T47D (cell line): ENCODE results near the gene USP43.
A peak's percentile ranks its signal among the peaks of the same experiment; 100 is the strongest.
"Not testable (repeated sequence)": the region's sequence is repeated elsewhere in the genome, so short reads cannot be mapped to it uniquely, and the experiment has no call there.

Source experiments
- DNase-seq, 2 experiments: peaks; one replicate each; pipeline versions ENCODE4 v3.0.0 to v3.0.0-alpha.2; 2011 to 2012; ENCODE audit warnings: low read depth in 1 of 2, low spot score in 1 of 2
- JUND ChIP-seq: IDR thresholded peaks from 2 replicates; pipeline ENCODE4 v1.6.1; 2012; ENCODE audit warnings: low read depth
- in situ Hi-C: cut with HindIII; loops from 2 replicates; pipeline ENCODE4 v1.10.0; 2016; ENCODE audit warnings: low sequenced_read_pairs, low pct_unique_long_range_greater_than_20kb

The USP43 gene, protein sequence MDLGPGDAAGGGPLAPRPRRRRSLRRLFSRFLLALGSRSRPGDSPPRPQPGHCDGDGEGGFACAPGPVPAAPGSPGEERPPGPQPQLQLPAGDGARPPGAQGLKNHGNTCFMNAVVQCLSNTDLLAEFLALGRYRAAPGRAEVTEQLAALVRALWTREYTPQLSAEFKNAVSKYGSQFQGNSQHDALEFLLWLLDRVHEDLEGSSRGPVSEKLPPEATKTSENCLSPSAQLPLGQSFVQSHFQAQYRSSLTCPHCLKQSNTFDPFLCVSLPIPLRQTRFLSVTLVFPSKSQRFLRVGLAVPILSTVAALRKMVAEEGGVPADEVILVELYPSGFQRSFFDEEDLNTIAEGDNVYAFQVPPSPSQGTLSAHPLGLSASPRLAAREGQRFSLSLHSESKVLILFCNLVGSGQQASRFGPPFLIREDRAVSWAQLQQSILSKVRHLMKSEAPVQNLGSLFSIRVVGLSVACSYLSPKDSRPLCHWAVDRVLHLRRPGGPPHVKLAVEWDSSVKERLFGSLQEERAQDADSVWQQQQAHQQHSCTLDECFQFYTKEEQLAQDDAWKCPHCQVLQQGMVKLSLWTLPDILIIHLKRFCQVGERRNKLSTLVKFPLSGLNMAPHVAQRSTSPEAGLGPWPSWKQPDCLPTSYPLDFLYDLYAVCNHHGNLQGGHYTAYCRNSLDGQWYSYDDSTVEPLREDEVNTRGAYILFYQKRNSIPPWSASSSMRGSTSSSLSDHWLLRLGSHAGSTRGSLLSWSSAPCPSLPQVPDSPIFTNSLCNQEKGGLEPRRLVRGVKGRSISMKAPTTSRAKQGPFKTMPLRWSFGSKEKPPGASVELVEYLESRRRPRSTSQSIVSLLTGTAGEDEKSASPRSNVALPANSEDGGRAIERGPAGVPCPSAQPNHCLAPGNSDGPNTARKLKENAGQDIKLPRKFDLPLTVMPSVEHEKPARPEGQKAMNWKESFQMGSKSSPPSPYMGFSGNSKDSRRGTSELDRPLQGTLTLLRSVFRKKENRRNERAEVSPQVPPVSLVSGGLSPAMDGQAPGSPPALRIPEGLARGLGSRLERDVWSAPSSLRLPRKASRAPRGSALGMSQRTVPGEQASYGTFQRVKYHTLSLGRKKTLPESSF

GRCh38 chr17:9644910-9645751, at the start of gene USP43:
Gene USP43, plus strand, starts transcription at chr17:9645517. Its CDS starts 116 bp downstream, at chr17:9645633.
- no peak for TF ChIP-seq JUND
- in situ Hi-C loops: no loop called here
- peak; percentile 72 to 81 for DNase-seq

DNA sequence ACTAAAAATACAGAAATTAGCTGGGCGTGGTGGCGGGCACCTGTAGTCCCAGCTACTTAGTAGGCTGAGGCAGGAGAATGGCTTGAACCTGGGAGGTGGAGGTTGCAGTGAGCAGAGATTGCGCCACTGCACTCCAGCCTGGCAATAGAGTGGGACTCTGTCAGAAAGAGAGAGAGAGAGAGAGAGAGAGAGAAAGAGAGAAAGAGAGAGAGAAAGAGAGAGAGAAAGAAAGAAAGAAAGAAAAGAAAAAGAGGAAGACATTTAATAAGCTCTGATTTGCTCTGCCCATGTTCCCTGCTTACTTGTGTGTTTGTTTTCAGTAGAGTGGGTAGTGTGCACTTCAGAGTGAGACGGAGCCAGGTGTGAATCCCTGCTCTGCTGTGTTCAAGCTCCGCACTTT, 47.7 kb upstream of the USP43 start:
- DNase-seq, in situ Hi-C loops: not testable (repeated sequence)

DNA sequence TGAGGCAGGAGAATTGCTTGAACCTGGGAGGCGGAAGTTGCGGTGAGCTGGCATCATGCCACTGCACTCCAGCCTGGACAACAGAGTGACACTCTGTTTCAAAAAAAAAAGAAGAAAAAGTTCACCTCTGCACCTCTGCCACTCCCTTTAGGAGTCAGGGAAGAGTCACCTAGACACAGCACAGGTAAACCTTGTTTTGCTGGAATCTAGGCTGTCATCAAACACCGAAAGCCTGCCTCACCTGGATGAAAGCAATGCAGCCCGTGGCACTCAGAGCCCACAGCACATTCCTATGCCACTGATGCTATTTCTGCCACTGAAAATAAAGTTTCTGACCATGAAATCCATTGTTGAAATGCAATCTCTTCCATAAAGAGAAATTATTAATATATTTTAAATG, 46.7 kb upstream of the USP43 start:
- no peak for DNase-seq
- in situ Hi-C loops: no loop called here
- no peak for TF ChIP-seq JUND

DNA sequence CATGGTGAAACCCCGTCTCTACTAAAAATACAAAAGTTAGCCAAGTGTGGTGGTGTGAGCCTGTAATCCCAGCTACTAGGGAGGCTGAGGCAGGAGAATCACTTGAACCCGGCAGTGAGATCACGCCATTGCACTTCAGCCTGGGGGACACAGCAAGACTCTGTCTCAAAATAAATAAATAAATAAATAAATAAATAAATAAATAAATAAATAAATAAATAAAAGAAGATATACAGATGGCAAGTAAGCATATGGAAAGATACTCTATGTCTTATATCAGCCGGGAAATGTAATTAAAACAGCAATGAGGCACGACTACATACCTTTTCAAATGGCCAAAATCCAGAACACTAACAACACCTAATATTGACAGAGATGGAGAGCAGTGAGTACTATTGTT, 40.7 kb upstream of the USP43 start:
- in situ Hi-C loops, DNase-seq: not testable (repeated sequence)

GRCh38 chr17:9606453-9606852, 38.9 kb upstream of the USP43 start:
- no peak for DNase-seq
- in situ Hi-C loops: no loop called here
- TF ChIP-seq JUND: no peak

DNA sequence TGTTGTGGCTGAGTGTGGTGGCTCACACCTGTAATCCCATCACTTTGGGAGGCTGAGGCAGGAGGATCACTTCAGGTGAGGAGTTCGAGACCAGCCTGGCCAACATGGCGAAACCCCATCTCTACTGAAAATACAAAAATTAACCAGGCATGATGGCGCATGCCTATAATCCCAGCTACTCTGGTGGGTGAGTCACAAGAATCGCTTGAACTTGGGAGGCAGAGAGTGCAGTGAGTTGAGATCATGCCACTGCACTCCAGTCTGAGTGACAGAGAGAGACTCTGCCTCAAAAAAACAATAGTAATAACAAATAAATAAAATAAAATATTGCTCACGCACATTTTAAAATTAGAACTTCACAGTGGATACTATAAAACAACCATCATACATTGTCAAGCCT, 38.3 kb upstream of the USP43 start:
- in situ Hi-C loops, DNase-seq: not testable (repeated sequence)

GRCh38 chr17:9611557-9611956, 33.8 kb upstream of the USP43 start:
- DNase-seq: no peak
- in situ Hi-C loops: no loop called here

GRCh38 chr17:9612006-9612405, 33.3 kb upstream of the USP43 start:
- in situ Hi-C loops: no loop called here
- no peak for TF ChIP-seq JUND
- no peak for DNase-seq

More at GRCh38 chr17:9611557-9611956, 33.8 kb upstream of the USP43 start:
- TF ChIP-seq JUND: no peak

DNA sequence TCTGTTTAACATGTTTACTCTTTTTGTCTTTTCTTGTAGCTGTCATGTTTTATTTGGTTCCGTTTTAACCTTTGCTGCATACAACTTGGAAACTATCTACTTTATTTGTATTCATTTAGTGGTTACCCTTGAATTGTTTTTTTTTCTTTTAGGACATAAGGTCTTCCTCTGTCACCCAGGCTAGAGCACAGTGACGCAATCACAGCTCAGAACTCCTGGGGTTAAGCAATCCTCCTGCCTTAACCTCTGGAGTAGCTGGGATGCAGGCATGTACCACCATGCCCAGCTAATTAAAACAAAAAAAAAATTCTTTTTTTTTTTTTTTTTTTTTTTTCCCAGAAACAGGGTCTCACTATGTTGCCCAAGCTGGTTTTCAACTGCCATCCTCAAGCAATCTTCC, 29.8 kb upstream of the USP43 start:
- in situ Hi-C loops: no loop called here
- TF ChIP-seq JUND: no peak
- no peak for DNase-seq

DNA sequence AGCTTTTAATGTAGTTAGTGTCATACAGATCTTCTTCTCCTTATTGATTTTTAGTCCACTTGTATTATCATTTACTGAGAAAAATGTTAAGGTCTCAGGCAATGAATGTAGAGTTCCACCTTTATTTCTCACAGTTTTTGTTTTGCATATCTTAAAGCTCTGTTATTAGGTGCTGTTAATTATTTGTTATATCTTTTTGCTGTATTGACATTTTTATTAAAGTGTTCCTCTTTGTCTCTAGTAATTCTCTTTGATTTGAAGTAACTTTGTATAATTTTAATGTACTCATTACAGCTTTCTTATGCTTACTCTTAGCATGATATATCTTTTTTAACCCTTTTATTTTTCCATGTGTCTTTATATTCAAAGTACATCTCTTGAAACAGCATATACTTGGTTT, 22.4 kb upstream of the USP43 start:
- in situ Hi-C loops: no loop called here
- no peak for TF ChIP-seq JUND
- DNase-seq: no peak

DNA sequence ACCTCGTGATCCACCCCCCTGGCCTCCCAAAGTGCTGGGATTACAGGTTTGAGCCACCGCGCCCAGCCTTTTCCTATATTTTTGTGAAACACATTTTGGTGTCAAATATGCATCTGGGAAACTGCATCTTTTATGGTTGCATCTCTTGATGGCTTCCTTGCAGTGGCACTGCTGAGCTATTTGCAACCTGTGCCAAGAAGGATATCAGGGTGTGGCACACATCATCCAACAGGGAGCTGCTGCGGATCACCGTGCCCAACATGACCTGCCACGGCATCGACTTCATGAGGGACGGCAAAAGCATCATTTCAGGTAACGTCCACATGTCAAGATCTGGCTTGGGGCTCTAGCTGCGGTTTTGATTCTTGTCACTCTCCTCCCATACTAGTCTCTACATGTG, 16.8 kb upstream of the USP43 start:
- in situ Hi-C loops: no loop called here
- peak in 1 of 2 experiments; percentile 20 for DNase-seq
- no peak for TF ChIP-seq JUND

DNA sequence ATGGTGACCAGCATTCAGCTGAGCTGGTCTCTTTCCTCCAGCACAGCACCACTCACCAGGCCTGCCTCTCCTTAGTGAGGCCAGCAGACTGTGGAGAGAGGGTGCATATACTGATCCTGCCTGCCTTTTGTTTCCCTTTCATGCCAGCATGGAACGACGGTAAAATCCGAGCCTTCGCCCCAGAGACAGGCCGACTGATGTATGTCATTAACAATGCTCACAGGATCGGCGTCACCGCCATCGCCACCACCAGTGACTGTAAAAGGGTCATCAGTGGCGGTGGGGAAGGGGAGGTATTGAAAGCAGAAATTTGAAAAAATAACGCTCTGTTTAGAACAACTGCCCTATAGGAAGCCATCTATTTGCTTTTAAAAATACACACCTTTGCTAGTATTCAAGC, 12.6 kb upstream of the USP43 start:
- DNase-seq: no peak
- TF ChIP-seq JUND: no peak
- in situ Hi-C loops: no loop called here
